CD4-positive, alpha-beta T cell treated with Interferon alpha-2 for 1 hour (primary cell): ENCODE data around the gene PRKN.
"Not testable (repeated sequence)": the region's sequence is repeated elsewhere in the genome, so short reads cannot be mapped to it uniquely, and the experiment has no call there.

Source experiments
- DNase-seq, 2 donors: peaks; one replicate each; pipeline ENCODE4 v3.0.0-alpha.2; 2020 to 2022

The PRKN gene

DNA sequence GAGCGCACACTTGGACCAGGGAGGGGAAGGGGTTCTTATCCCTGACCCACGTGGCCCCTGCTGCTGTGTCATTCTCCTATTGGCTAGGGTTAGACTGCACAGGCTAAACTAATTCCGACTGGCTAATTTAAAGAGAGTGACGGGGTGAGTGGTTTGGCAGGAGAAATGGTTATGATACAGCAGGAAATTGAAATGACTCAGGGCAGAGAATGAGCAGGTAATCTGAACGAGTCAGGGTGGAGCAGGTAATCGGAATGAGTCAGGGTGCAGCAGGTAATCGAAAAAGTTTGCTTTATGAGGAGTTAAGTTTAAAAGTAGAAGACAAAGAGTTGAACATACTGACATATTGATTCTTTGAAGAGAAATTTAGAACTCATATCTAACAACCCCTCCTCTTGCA lies 1417.8 kb downstream of the PRKN start:
- DNase-seq, result not testable (repeated sequence)

DNA sequence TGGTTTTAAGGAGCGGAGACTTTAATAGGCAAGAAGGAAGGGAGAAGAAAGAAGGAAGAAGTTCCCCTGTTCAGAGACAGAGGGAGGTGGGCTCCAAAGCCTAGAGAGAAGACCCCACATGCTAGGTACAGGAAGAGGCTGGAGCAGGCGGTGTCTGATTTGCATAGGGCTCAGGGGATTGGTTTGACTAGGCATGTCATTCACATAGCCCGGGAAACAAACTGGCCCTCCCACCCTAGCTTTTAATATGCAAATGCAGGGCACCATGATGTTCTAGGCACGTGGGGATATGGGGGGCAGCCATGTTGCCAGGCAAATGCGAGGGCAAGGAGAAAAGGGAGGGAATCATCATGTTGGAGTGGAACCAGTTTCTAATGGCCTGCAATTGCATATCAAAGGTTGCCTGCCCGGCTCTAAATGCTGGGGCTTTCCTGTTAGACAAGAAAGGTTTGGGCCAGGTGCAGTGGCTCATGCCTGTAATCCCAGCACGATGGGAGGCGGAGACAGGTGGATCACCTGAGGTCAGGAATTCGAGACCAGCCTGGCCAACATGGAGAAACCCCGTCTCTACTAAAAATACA lies 1419.4 kb downstream of the PRKN start:
- DNase-seq, result no peak

DNA sequence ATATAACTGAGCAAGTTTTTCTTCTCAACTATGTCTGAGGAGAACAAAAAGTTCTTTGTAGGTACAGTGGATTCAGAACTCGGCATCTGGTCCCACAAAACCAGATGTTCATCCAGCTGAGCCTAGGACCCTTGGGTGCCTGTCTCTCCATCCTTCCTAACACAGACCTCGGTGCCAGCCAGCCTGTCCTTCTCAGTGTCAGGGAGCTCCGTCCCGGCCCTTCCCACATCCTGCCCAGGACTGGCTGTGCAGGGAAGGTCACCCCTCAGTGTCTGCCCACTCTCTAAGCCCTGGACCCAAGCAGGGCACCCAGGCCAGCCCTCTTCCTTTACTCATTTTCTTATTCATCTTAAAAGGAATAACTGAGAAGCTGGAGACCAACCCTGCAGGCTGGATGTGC lies 1421.7 kb downstream of the PRKN start:
- no peak for DNase-seq

DNA sequence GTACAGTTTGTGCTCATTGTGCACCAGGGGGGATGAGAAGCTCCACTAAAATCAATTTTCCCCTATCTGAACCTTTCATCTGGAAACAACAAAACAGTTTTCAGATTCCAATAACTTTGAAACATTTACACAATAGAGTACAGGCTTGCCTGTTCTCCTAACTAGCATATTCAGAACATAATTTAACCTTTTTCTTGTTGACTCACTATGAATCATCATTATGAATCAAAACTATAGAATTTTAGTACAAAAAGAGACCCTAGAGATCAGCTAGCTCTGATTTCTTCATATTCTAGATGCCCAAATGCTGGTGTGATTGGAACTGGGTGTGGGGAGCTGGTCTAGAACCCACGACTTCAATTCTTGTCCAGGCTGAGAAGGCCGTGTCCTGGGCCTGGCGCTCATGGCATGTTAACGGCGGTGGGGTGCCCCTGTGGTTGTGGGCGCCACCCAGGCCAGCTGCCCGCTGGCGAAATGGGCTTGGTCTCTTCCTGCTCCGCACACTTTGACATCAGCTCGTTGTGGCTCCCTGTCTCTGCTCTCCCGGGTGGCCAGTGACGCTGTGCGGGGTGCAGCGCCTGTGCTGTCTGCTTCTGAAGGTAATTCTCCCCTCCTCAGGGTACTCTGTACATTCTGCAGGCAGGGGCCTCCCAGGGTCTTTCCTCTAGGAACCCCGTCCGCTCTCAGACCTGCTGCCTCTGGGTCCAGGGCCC lies 1423.8 kb downstream of the PRKN start:
- DNase-seq, result no peak

DNA sequence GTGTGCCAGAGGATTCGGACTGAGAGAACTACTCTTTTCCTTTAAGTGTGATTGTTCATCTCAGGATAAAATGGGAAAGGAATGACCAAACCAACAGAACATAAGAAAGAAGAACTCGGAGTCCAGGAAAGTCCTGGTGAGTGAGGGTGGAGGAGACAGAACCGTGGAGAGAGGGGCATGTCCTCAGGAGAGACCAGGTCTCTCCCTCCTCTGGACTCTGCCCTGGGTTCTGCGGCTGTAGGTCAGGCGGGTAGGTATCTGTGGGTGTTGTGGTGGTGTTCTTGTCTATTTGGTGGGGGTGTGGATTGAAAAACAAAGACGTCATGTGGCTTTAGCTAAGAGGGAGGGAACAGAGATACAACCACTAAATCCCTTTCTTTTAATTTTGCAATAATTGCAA lies 1424.6 kb downstream of the PRKN start:
- no peak for DNase-seq

DNA sequence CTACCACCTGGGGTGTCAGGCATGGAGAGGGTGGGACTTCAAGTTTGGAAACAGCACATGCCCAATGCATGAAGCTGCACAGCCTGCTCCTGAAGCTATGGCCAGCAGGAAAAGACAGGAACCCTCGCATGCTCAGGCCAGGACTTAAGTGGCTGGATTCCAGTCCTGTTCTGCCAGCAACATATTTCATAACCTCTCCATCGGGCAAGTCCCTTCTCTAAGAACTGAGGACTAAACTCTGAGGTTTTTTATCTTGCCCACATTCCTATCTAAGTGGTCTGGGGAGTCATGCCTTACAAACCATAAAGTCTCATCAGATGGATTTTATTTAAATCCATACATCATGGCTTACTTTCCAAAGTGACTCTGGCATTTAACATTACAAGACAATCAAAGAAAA lies 1426.2 kb downstream of the PRKN start:
- DNase-seq, result no peak

DNA sequence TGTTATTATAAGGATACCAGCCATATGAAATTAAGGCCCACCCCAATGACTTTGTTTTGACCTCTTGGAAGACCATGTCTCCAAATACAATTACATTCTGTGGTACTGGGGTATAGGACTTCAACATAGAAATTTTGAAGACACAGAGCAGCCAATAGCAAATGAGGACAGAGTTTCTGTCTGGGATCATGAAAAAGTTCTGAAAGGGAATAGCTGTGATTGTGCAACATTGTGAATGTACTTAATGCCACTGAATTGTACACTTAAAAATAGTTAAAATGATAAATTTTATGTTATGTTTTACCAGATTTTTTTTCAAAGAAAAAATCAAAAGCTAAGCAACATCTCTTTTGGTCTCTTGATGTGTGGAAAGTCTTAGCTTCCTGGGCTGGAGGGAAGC lies 1426.7 kb downstream of the PRKN start:
- DNase-seq, result no peak

DNA sequence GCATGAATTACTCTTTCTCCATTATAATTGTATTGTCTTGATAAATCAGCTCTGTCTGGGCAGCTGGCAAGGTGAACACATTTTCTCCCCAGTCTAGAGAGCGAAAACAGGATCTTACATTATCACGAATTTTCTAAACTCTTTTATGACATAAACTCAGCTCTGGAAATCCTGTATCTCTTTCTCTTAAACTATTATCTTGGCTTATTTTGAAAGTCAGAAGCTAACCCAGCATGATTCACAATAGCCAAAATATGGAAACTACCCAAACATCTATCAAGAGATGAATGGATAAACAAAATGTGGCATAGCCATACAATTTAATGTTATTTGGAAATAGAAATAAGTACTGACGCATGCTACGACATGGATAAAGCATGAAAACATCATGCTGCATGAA lies 1427.8 kb downstream of the PRKN start:
- no peak for DNase-seq
